HL-60/S4 treated with retinoic acid at 250 ng/mL for 4 days and 3 days (cell line): ENCODE measurements around the gene GPATCH2L.

Experiments
- in situ Hi-C: fragments of 300-500 bp; cut with MboI; formaldehyde crosslinking; loops from 2 replicates; pipeline ENCODE4 v1.7.0; 2022; ENCODE audit warnings: low sequenced_read_pairs

GPATCH2L gene

GRCh38 chr14:76135722-76136121 lies 16.0 kb upstream of the GPATCH2L start:
- in situ Hi-C loops: no loop called here

- in situ Hi-C loops: no loop called here
Measured at GRCh38 chr14:76136476-76137110, 15.1 kb upstream of the GPATCH2L start.

GRCh38 chr14:76138119-76138757 lies 13.5 kb upstream of the GPATCH2L start:
- in situ Hi-C loops: no loop called here

GRCh38 chr14:76138758-76139723 lies 12.7 kb upstream of the GPATCH2L start:
- in situ Hi-C loops: no loop called here

- in situ Hi-C loops: no loop called here
Measured at GRCh38 chr14:76143642-76144041, 8.1 kb upstream of the GPATCH2L start.

- in situ Hi-C loops: no loop called here
Measured at GRCh38 chr14:76146976-76147375, 4.7 kb upstream of the GPATCH2L start.

GRCh38 chr14:76149196-76149595 lies 2.5 kb upstream of the GPATCH2L start:
- in situ Hi-C loops: no loop called here

- in situ Hi-C loops: no loop called here
Measured at GRCh38 chr14:76152333-76152681, 585 bp downstream of the GPATCH2L start.

GRCh38 chr14:76153919-76154318 lies 2.2 kb downstream of the GPATCH2L start:
- in situ Hi-C loops: no loop called here

GRCh38 chr14:76154539-76155126 lies 2.9 kb downstream of the GPATCH2L start:
- in situ Hi-C loops: no loop called here

GRCh38 chr14:76163668-76164363 lies 12.1 kb downstream of the GPATCH2L start:
- in situ Hi-C loops: no loop called here

- in situ Hi-C loops: no loop called here
Measured at GRCh38 chr14:76168531-76168930, 16.8 kb downstream of the GPATCH2L start.

- in situ Hi-C loops: no loop called here
Measured at GRCh38 chr14:76169776-76170175, 18.1 kb downstream of the GPATCH2L start.

GRCh38 chr14:76174982-76175381 lies 23.3 kb downstream of the GPATCH2L start:
- in situ Hi-C loops: no loop called here

GRCh38 chr14:76175942-76176341 lies 24.2 kb downstream of the GPATCH2L start:
- in situ Hi-C loops: no loop called here

GRCh38 chr14:76181546-76181945 lies 29.8 kb downstream of the GPATCH2L start:
- in situ Hi-C loops: no loop called here

GRCh38 chr14:76186308-76187027 lies 34.7 kb downstream of the GPATCH2L start:
- in situ Hi-C loops: no loop called here

- in situ Hi-C loops: no loop called here
Measured at GRCh38 chr14:76191297-76191696, 39.6 kb downstream of the GPATCH2L start.

- in situ Hi-C loops: no loop called here
Measured at GRCh38 chr14:76193696-76194095, 42.0 kb downstream of the GPATCH2L start.

- in situ Hi-C loops: no loop called here
Measured at GRCh38 chr14:76194327-76194726, 42.6 kb downstream of the GPATCH2L start.
